B cell (primary cell): Measurements from ENCODE around the gene HIGD2A. TPM values are rescaled to one million over a fixed set of nuclear protein-coding genes. Genes with fewer than 3 reads are reported as not detected.

Experiments used
- ATAC-seq: fragments of 200-7000 bp; cut with Tn5 transposase; one replicate; pipeline ENCODE4 v1.10.0; 2021; ENCODE audit warnings: low read depth, mild to moderate bottlenecking, moderate number of reproducible peaks, moderate library complexity
- CTCF ChIA-PET: fragments of 350-600 bp; sonication (Branson Sonifier 250); formaldehyde crosslinking; loops from one replicate; lab custom pipeline; 2021; ENCODE audit warnings: antibody characterized with exemption, inconsistent platforms; lab: Charles Lee
- POLR2A ChIA-PET: fragments of 350-600 bp; sonication (Branson Sonifier 250); formaldehyde crosslinking; loops from one replicate; lab custom pipeline; 2021; ENCODE audit warnings: antibody characterized with exemption; lab: Charles Lee
- DNase-seq: peaks from one replicate; pipeline ENCODE4 v3.0.0; 2013
- H2AFZ ChIP-seq: 2 replicates; pipeline ENCODE4 v1.6.1; 2012; ENCODE audit warnings: mild to moderate bottlenecking, low read depth, low read length; ENCODE audit not compliant: insufficient read depth, poor library complexity, severe bottlenecking
- H3K27ac ChIP-seq, 2 donors: 1 replicate in 1 of 2; 2 replicates in 1 of 2; pipeline ENCODE4 v1.5.1; 2012 to 2013; ENCODE audit warnings: low read length in 2 of 2, mild to moderate bottlenecking in 2 of 2, moderate library complexity in 1 of 2
- H3K27me3 ChIP-seq, 4 experiments: fragments of 200-600 bp in 1 of 4; sonication (generic) in 1 of 4; replicated peaks in 1 of 4; 1 replicate in 2 of 4; 2 replicates in 2 of 4; pipeline versions ENCODE4 v1.6.1 to v1.7.0; 2013 to 2016; ENCODE audit warnings: low read length in 3 of 4, mild to moderate bottlenecking in 2 of 4, mixed read lengths in 1 of 4, moderate library complexity in 1 of 4; ENCODE audit not compliant: insufficient read depth in 4 of 4, control insufficient read depth in 3 of 4; ENCODE audit errors: control extremely low read depth in 1 of 4
- H3K36me3 ChIP-seq, 2 experiments: replicated peaks in 1 of 2; 1 replicate in 1 of 2; 2 replicates in 1 of 2; pipeline versions ENCODE4 v1.6.1 to v1.7.1; 2013; ENCODE audit warnings: low read length in 1 of 2; ENCODE audit not compliant: insufficient read depth in 2 of 2, control insufficient read depth in 1 of 2; ENCODE audit errors: control extremely low read depth in 1 of 2, extremely low read depth in 1 of 2
- H3K4me1 ChIP-seq, 2 donors: fragments of 200-600 bp in 1 of 2; sonication (generic) in 1 of 2; 1 replicate in 1 of 2; 2 replicates in 1 of 2; pipeline versions ENCODE4 v1.5.1 to v1.6.1; 2013 to 2017; ENCODE audit warnings: low read length in 2 of 2; ENCODE audit not compliant: control insufficient read depth in 2 of 2, insufficient read depth in 2 of 2
- H3K4me2 ChIP-seq: replicated peaks from 2 replicates; pipeline ENCODE3; 2012; ENCODE audit warnings: mild to moderate bottlenecking, low read depth, low read length; ENCODE audit not compliant: poor library complexity, severe bottlenecking
- H3K4me3 ChIP-seq, 5 experiments: fragments of 200-600 bp in 1 of 5; sonication (generic) in 1 of 5; 1 replicate in 3 of 5; 2 replicates in 2 of 5; pipeline versions ENCODE4 v1.5.1 to v1.7.0; 2011 to 2016; ENCODE audit warnings: low read length in 4 of 5, mild to moderate bottlenecking in 4 of 5, low read depth in 2 of 5, control low read depth in 1 of 5, moderate library complexity in 1 of 5; ENCODE audit not compliant: insufficient read depth in 1 of 5; ENCODE audit errors: control extremely low read depth in 1 of 5, extremely low read depth in 1 of 5
- H3K79me2 ChIP-seq: fragments of 200-600 bp; sonication (generic); one replicate; pipeline ENCODE4 v1.6.0; 2016; ENCODE audit warnings: low read length; ENCODE audit not compliant: control insufficient read depth, insufficient read depth
- H3K9ac ChIP-seq: fragments of 200-600 bp; sonication (generic); 2 replicates; pipeline ENCODE4 v1.6.1; 2017; ENCODE audit warnings: mild to moderate bottlenecking, low read length, moderate library complexity
- H3K9me3 ChIP-seq, 3 donors: one replicate each; pipeline versions ENCODE4 v1.6.1 to v1.7.1; 2013; ENCODE audit warnings: low read length in 2 of 3; ENCODE audit not compliant: control insufficient read depth in 2 of 3, insufficient read depth in 1 of 3; ENCODE audit errors: control extremely low read depth in 1 of 3
- H4K20me1 ChIP-seq: 2 replicates; pipeline ENCODE4 v1.6.0; 2012; ENCODE audit warnings: mild to moderate bottlenecking, low read length; ENCODE audit not compliant: insufficient read depth, control insufficient read depth, poor library complexity, severe bottlenecking
- H3K27ac Mint-ChIP-seq: one replicate; pipeline ENCODE4 v1.8.0; 2021; ENCODE audit warnings: mixed read lengths
- H3K27me3 Mint-ChIP-seq: one replicate; pipeline ENCODE4 v1.8.0; 2021; ENCODE audit warnings: mixed read lengths
- H3K4me1 Mint-ChIP-seq: one replicate; pipeline ENCODE4 v1.8.0; 2021; ENCODE audit warnings: mixed read lengths
- H3K4me3 Mint-ChIP-seq: one replicate; pipeline ENCODE4 v1.8.0; 2021; ENCODE audit warnings: mixed read lengths
- H3K9me3 Mint-ChIP-seq: one replicate; pipeline ENCODE4 v1.8.0; 2022; ENCODE audit warnings: mixed read lengths; ENCODE audit not compliant: insufficient read depth
- CTCF ChIP-seq: fragments of 200-600 bp; IDR thresholded peaks from one replicate; pipeline ENCODE4 v1.8.0; 2022; ENCODE audit warnings: antibody characterized with exemption, mild to moderate bottlenecking
- EZH2 ChIP-seq: IDR thresholded peaks from 2 replicates; pipeline ENCODE4 v1.6.1; 2012; ENCODE audit warnings: borderline replicate concordance, low read depth, mild to moderate bottlenecking, moderate library complexity, low read length; ENCODE audit not compliant: insufficient read depth, poor library complexity, severe bottlenecking
- WGBS: methylation state at CpG from one replicate; pipeline ENCODE4 v1.1.5; 2013; ENCODE audit warnings: missing lambda C conversion rate; ENCODE audit not compliant: insufficient coverage; 5-methylcytosine and 5-hydroxymethylcytosine counted together
- intact Hi-C: fragments of 100-400 bp; cut with micrococcal nuclease; formaldehyde crosslinking; loops from one replicate; pipeline ENCODE4 v1.10.0; 2022
- polyA plus RNA-seq: library from polyadenylated mRNA; depleted of rRNA; stranded (reverse); fragments of >200 nt; gene quantifications from 2 replicates; pipeline ENCODE4 v1.2.3, GENCODE V29; 2012
- total RNA-seq, 2 donors: library from RNA; stranded (reverse); fragments of 120-200 nt in 1 of 2; gene quantifications; 1 replicate in 1 of 2; 2 replicates in 1 of 2; pipeline versions ENCODE4 v1.2.3 to v1.2.4, GENCODE V29; 2013 to 2022

Gene HIGD2A
- total and polyA plus RNA-seq, 2 donors (not counting 1 experiment from before 2014, with no cell fraction given), result 80.1 to 212 TPM

- H3K27me3 ChIP-seq, result peaks cover 0 to 3% (median 0%) of the 10 kb centered on the region in 4 experiments
- H2AFZ ChIP-seq, result no peak overlapping the region
- no peaks in the 10 kb centered on the region for H3K36me3 ChIP-seq
- Mint-ChIP-seq H3K27me3 (peaks cover 8% of the 10 kb centered on the region), H3K4me1 (no peaks in the 10 kb centered on the region), H3K27ac (no peak overlapping the region), H3K4me3 (no peak overlapping the region), H3K9me3 (no peaks in the 10 kb centered on the region)
- H3K4me2 ChIP-seq, result no peak overlapping the region
- intact Hi-C loops, result no loop called here
- 80% methylated on average over 3 of the region's 4 CpGs for WGBS
- no peak overlapping the region for H3K4me3 ChIP-seq
- no peaks in the 10 kb centered on the region for H3K4me1 ChIP-seq
- ChIA-PET CTCF (interaction anchor here (1.3 kb wide), 2 partner anchors 11 to 20 kb away, joined by 4 to 5 read pairs; partner anchors contain the start of gene FAF2), POLR2A (no interaction called here)
- TF ChIP-seq EZH2 (no peak), CTCF (no peak)
- H3K9me3 ChIP-seq, result peaks cover 0 to 3% (median 0%) of the 10 kb centered on the region in 3 donors
- H3K79me2 ChIP-seq, result no peaks in the 10 kb centered on the region
- H4K20me1 ChIP-seq, result no peaks in the 10 kb centered on the region
- no peak for ATAC-seq
- H3K9ac ChIP-seq, result no peak overlapping the region
- DNase-seq, result no peak
- no peak overlapping the region for H3K27ac ChIP-seq
Observed at GRCh38 chr5:176427971-176428370, 39.4 kb downstream of the HIGD2A start.

GRCh38 chr5:176429972-176430371, 41.4 kb downstream of the HIGD2A start:
- Mint-ChIP-seq H3K4me3 (no peak overlapping the region), H3K4me1 (no peaks in the 10 kb centered on the region), H3K27me3 (peaks cover 4% of the 10 kb centered on the region), H3K27ac (no peak overlapping the region), H3K9me3 (no peaks in the 10 kb centered on the region)
- intact Hi-C loops, result no loop called here
- no CpG with 5 or more reads among the region's 4 CpGs for WGBS
- TF ChIP-seq CTCF (no peak), EZH2 (no peak)
- Histone ChIP-seq H2AFZ (no peak overlapping the region), H3K36me3 (no peaks in the 10 kb centered on the region), H3K4me3 (no peak overlapping the region), H4K20me1 (no peaks in the 10 kb centered on the region), H3K27me3 (peaks cover 0 to 3% (median 0%) of the 10 kb centered on the region in 4 experiments), H3K4me1 (no peaks in the 10 kb centered on the region), H3K27ac (no peak overlapping the region), H3K9ac (no peak overlapping the region), H3K79me2 (no peaks in the 10 kb centered on the region), H3K9me3 (peaks cover 0 to 3% (median 0%) of the 10 kb centered on the region in 3 donors), H3K4me2 (no peak overlapping the region)
- CTCF ChIA-PET, result interaction anchor here (0.6 to 1.9 kb wide), 3 partner anchors 18 to 143 kb away, joined by 3 to 4 read pairs (median 3); partner anchors contain the start of gene FAF2
- ATAC-seq, result no peak
- DNase-seq, result no peak
- POLR2A ChIA-PET, result no interaction called here
